ES-I3 (cell line): ENCODE measurements around the gene SNX6.
A peak's percentile ranks its signal among the peaks of the same experiment; 100 is the strongest.
"Not testable (repeated sequence)": the region's sequence is repeated elsewhere in the genome, so short reads cannot be mapped to it uniquely, and the experiment has no call there.

ENCODE experiments used
- H3K36me3 ChIP-seq: 2 replicates; pipeline ENCODE4 v1.6.1; 2013; ENCODE audit warnings: mild to moderate bottlenecking, low read length, control low read depth, moderate library complexity; ENCODE audit not compliant: insufficient read depth
- H3K4me1 ChIP-seq: 2 replicates; pipeline ENCODE4 v1.6.1; 2013; ENCODE audit warnings: mild to moderate bottlenecking, control low read depth, low read length; ENCODE audit not compliant: insufficient read depth
- H3K9ac ChIP-seq: 2 replicates; pipeline ENCODE4 v1.6.1; 2013; ENCODE audit warnings: low read depth, mild to moderate bottlenecking, low read length, moderate library complexity
- H3K9me3 ChIP-seq: 2 replicates; pipeline ENCODE4 v1.6.1; 2013; ENCODE audit warnings: mild to moderate bottlenecking, low read length, moderate library complexity; ENCODE audit not compliant: control insufficient read depth, insufficient read depth

SNX6 gene

GRCh38 chr14:34650786-34651584 lies 21.0 kb upstream of the SNX6 start:
- no peaks in the 10 kb centered on the region for H3K36me3 ChIP-seq
- 0 out of 2 replicates have a peak, but pooled peaks cover 4% of the 10 kb centered on the region for H3K9me3 ChIP-seq
- no peak overlapping the region for H3K9ac ChIP-seq
- no peaks in the 10 kb centered on the region for H3K4me1 ChIP-seq

- not testable (repeated sequence) for H3K9ac ChIP-seq, H3K9me3 ChIP-seq, H3K4me1 ChIP-seq, H3K36me3 ChIP-seq
Measured at GRCh38 chr14:34650006-34650405, 20.1 kb upstream of the SNX6 start.

GRCh38 chr14:34649344-34649743 lies 19.4 kb upstream of the SNX6 start:
- no peak overlapping the region for H3K9ac ChIP-seq
- no peaks in the 10 kb centered on the region for H3K4me1 ChIP-seq
- H3K36me3 ChIP-seq = no peaks in the 10 kb centered on the region

GRCh38 chr14:34646570-34647255 lies 16.8 kb upstream of the SNX6 start:
- Histone ChIP-seq H3K9ac (no peak overlapping the region), H3K9me3 (0 out of 2 replicates have a peak, but pooled peaks cover 4% of the 10 kb centered on the region), H3K4me1 (no peaks in the 10 kb centered on the region), H3K36me3 (no peaks in the 10 kb centered on the region)

More at GRCh38 chr14:34649344-34649743, 19.4 kb upstream of the SNX6 start:
- 0 out of 2 replicates have a peak, but pooled peaks cover 4% of the 10 kb centered on the region for H3K9me3 ChIP-seq

GRCh38 chr14:34643361-34643760 lies 13.4 kb upstream of the SNX6 start:
- Histone ChIP-seq H3K36me3 (no peaks in the 10 kb centered on the region), H3K4me1 (no peaks in the 10 kb centered on the region), H3K9me3 (no peaks in the 10 kb centered on the region), H3K9ac (no peak overlapping the region)

GRCh38 chr14:34642595-34642994 lies 12.6 kb upstream of the SNX6 start:
- Histone ChIP-seq H3K36me3 (no peaks in the 10 kb centered on the region), H3K9ac (no peak overlapping the region), H3K4me1 (no peaks in the 10 kb centered on the region), H3K9me3 (no peaks in the 10 kb centered on the region)

- H3K4me1 ChIP-seq = no peaks in the 10 kb centered on the region
- no peaks in the 10 kb centered on the region for H3K9me3 ChIP-seq
- no peaks in the 10 kb centered on the region for H3K36me3 ChIP-seq
- H3K9ac ChIP-seq = no peak overlapping the region
Measured at GRCh38 chr14:34640826-34641225, 10.9 kb upstream of the SNX6 start.

GRCh38 chr14:34634360-34634771 lies 4.4 kb upstream of the SNX6 start:
- not testable (repeated sequence) for H3K9me3 ChIP-seq, H3K9ac ChIP-seq, H3K4me1 ChIP-seq

GRCh38 chr14:34633742-34634141 lies 3.8 kb upstream of the SNX6 start:
- no peaks in the 10 kb centered on the region for H3K36me3 ChIP-seq
- H3K4me1 ChIP-seq = 0 out of 2 replicates have a peak, but pooled peaks cover 1% of the 10 kb centered on the region
- H3K9ac ChIP-seq = no peak overlapping the region
- no peaks in the 10 kb centered on the region for H3K9me3 ChIP-seq

More at GRCh38 chr14:34634360-34634771, 4.4 kb upstream of the SNX6 start:
- not testable (repeated sequence) for H3K36me3 ChIP-seq

GRCh38 chr14:34632411-34632978 lies 2.5 kb upstream of the SNX6 start:
- H3K9ac ChIP-seq = no peak overlapping the region
- 0 out of 2 replicates have a peak, but pooled peaks cover 4% of the 10 kb centered on the region for H3K4me1 ChIP-seq
- H3K36me3 ChIP-seq = no peaks in the 10 kb centered on the region
- H3K9me3 ChIP-seq = no peaks in the 10 kb centered on the region

GRCh38 chr14:34629344-34629656 lies 648 bp downstream of the SNX6 start:
- Histone ChIP-seq H3K36me3 (no peaks in the 10 kb centered on the region), H3K9me3 (no peaks in the 10 kb centered on the region), H3K9ac (peak overlapping the region; percentile 92), H3K4me1 (0 out of 2 replicates have a peak, but pooled peaks cover 4% of the 10 kb centered on the region)

- no peaks in the 10 kb centered on the region for H3K9me3 ChIP-seq
- H3K36me3 ChIP-seq = no peaks in the 10 kb centered on the region
- H3K9ac ChIP-seq = peak overlapping the region; percentile 92; the same call in 1 of the 2 replicates
- H3K4me1 ChIP-seq = 0 out of 2 replicates have a peak, but pooled peaks cover 4% of the 10 kb centered on the region
Measured at GRCh38 chr14:34628681-34629135, 1.2 kb downstream of the SNX6 start.

- Histone ChIP-seq H3K9ac (no peak overlapping the region), H3K36me3 (no peaks in the 10 kb centered on the region; the same call in 1 of the 2 replicates), H3K9me3 (no peaks in the 10 kb centered on the region), H3K4me1 (0 out of 2 replicates have a peak, but pooled peaks cover under 1% of the 10 kb centered on the region)
Measured at GRCh38 chr14:34623506-34623905, 6.4 kb downstream of the SNX6 start.

- H3K36me3 ChIP-seq = no peaks in the 10 kb centered on the region; the same call in none of the 2 replicates
- no peak overlapping the region for H3K9ac ChIP-seq
- H3K9me3 ChIP-seq = no peaks in the 10 kb centered on the region
- no peaks in the 10 kb centered on the region for H3K4me1 ChIP-seq
Measured at GRCh38 chr14:34620839-34621238, 9.1 kb downstream of the SNX6 start.
